A673 (cell line): ENCODE measurements around the gene PXK. TPM values are rescaled to one million over a fixed set of nuclear protein-coding genes. Genes with fewer than 3 reads are reported as not detected.

Experiments
- BruUV-seq: library from RNA; stranded (reverse); fragments of 400-500 nt; replicated peaks from 2 replicates; lab custom pipeline; 2021; lab: Mats Ljungman, UMichigan
- CTCF ChIA-PET: fragments of 300-600 bp; sonication (Branson Sonifier 250); formaldehyde crosslinking; loops from one replicate; lab custom pipeline; 2022; ENCODE audit warnings: antibody characterized with exemption; lab: Charles Lee
- POLR2A ChIA-PET: fragments of 300-600 bp; sonication (Branson Sonifier 250); formaldehyde crosslinking; loops from one replicate; lab custom pipeline; 2022; ENCODE audit warnings: antibody characterized with exemption; ENCODE audit not compliant: low non-redundant PET; lab: Charles Lee
- DNase-seq: peaks from one replicate; pipeline ENCODE4 v3.0.0-alpha.2; 2015; ENCODE audit warnings: low spot score
- H3K27ac ChIP-seq: fragments of 200-600 bp; sonication (generic); 2 replicates; pipeline ENCODE4 v1.5.1; 2016; ENCODE audit warnings: mixed run types, low read depth, mild to moderate bottlenecking, mixed read lengths, antibody characterized with exemption, low read length; ENCODE audit not compliant: poor library complexity, severe bottlenecking
- H3K27me3 ChIP-seq: fragments of 200-600 bp; sonication (generic); replicated peaks from 2 replicates; pipeline ENCODE4 v1.6.1; 2017; ENCODE audit warnings: mixed run types, low read depth, mild to moderate bottlenecking, mixed read lengths, antibody characterized with exemption, low read length; ENCODE audit not compliant: insufficient read depth, poor library complexity
- H3K36me3 ChIP-seq: fragments of 200-600 bp; sonication (generic); 2 replicates; pipeline ENCODE4 v1.6.1; 2016; ENCODE audit warnings: mixed run types, mild to moderate bottlenecking, mixed read lengths, antibody characterized with exemption, low read length; ENCODE audit not compliant: insufficient read depth, poor library complexity, severe bottlenecking
- H3K4me1 ChIP-seq: fragments of 200-600 bp; sonication (generic); 2 replicates; pipeline ENCODE4 v1.6.1; 2017; ENCODE audit warnings: mixed run types, mild to moderate bottlenecking, mixed read lengths, antibody characterized with exemption, low read length; ENCODE audit not compliant: insufficient read depth, poor library complexity, severe bottlenecking
- H3K4me3 ChIP-seq: fragments of 200-600 bp; sonication (generic); 2 replicates; pipeline ENCODE4 v1.5.1; 2016; ENCODE audit warnings: low read depth, mixed run types, mild to moderate bottlenecking, mixed read lengths, low read length; ENCODE audit not compliant: poor library complexity, severe bottlenecking
- H3K9me3 ChIP-seq: fragments of 200-600 bp; sonication (generic); 2 replicates; pipeline ENCODE4 v1.6.1; 2016; ENCODE audit warnings: mixed run types, low read depth, mild to moderate bottlenecking, mixed read lengths, antibody characterized with exemption, low read length; ENCODE audit not compliant: poor library complexity, severe bottlenecking
- EZH2 ChIP-seq: fragments of 200-600 bp; sonication (generic); IDR thresholded peaks from 2 replicates; pipeline ENCODE4 v1.6.1; 2017; ENCODE audit warnings: borderline replicate concordance, low read depth, mild to moderate bottlenecking, mixed read lengths, antibody characterized with exemption, low read length; ENCODE audit not compliant: poor library complexity, severe bottlenecking
- intact Hi-C: fragments of 100-400 bp; cut with micrococcal nuclease; formaldehyde crosslinking; loops from one replicate; pipeline ENCODE4 v1.10.0; 2022; ENCODE audit not compliant: unreplicated experiment
- total RNA-seq: library from RNA; stranded (reverse); gene quantifications from 2 replicates; pipeline ENCODE4 v1.2.3, GENCODE V29; 2021
- TF ChIP-seq, protein P1 (sequence below): fragments of 300-800, 200-600 bp; sonication (generic); conservative IDR thresholded peaks from 2 replicates; pipeline ENCODE4 v1.5.1; 2017; ENCODE audit warnings: low read depth, mild to moderate bottlenecking, antibody characterized with exemption, low read length, moderate library complexity, mixed read lengths

The PXK gene
- total RNA-seq, 1 experiment from 2014 or later: 13.2 TPM

DNA sequence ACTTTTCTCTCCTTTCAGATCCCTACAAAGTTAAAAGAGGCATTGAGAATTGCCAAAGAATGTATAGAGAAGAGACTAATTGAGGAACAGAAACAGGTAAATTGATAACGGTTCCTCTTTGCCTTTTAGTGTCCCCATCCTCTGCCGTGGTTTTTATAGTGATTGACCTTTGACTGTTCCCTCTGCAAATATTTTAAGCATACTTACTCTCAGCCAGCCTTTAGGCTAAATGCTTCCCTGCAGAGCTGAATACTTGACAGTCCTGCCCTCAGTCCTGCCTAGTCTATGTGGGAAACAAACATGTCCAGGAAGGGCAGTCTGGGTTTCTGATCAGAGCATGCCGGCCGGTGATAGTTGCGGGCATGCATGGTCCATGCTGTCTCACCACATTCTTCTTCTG is 76.2 kb downstream of the PXK start:
- POLR2A ChIA-PET: no interaction called here
- intact Hi-C loops: no loop called here
- Histone ChIP-seq H3K4me1 (no peaks in the 10 kb centered on the region), H3K27ac (no peak overlapping the region), H3K4me3 (no peak overlapping the region), H3K9me3 (no peaks in the 10 kb centered on the region), H3K27me3 (no peaks in the 10 kb centered on the region), H3K36me3 (no peaks in the 10 kb centered on the region)
- no peak for DNase-seq
- no TSS peak for BruUV-seq
- no peak for TF ChIP-seq EZH2
- TF ChIP-seq, protein P1, sequence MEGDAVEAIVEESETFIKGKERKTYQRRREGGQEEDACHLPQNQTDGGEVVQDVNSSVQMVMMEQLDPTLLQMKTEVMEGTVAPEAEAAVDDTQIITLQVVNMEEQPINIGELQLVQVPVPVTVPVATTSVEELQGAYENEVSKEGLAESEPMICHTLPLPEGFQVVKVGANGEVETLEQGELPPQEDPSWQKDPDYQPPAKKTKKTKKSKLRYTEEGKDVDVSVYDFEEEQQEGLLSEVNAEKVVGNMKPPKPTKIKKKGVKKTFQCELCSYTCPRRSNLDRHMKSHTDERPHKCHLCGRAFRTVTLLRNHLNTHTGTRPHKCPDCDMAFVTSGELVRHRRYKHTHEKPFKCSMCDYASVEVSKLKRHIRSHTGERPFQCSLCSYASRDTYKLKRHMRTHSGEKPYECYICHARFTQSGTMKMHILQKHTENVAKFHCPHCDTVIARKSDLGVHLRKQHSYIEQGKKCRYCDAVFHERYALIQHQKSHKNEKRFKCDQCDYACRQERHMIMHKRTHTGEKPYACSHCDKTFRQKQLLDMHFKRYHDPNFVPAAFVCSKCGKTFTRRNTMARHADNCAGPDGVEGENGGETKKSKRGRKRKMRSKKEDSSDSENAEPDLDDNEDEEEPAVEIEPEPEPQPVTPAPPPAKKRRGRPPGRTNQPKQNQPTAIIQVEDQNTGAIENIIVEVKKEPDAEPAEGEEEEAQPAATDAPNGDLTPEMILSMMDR: no peak
- CTCF ChIA-PET: no interaction called here

DNA sequence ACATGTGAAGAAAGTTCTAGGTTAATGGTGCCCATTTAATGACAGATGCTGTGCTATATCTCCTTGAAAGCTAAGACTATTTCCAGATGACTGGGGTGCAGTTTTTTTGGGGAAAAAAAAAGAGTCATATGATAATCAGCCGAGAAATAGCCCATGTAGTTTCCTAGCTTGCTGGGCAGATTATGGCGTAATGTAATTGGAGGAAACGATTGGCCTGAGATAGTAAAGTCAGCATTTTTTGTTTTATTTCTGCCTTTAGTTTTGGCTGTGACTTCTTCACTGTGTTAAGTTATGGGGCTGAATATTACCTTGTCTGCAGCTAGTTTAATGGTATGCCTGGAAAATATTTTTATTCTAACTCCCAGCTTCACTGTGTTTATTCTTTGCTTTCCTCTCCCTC is 77.0 kb downstream of the PXK start:
- Histone ChIP-seq H3K27ac (no peak overlapping the region), H3K9me3 (no peaks in the 10 kb centered on the region), H3K4me1 (peaks cover 5% of the 10 kb centered on the region), H3K27me3 (no peaks in the 10 kb centered on the region), H3K36me3 (no peaks in the 10 kb centered on the region), H3K4me3 (no peak overlapping the region)
- no TSS peak for BruUV-seq
- ChIA-PET POLR2A (no interaction called here), CTCF (no interaction called here)
- intact Hi-C loops: loop anchor here (5.0 kb wide), 1 partner anchor 222 kb away; no protein-coding TSS in a partner anchor
- DNase-seq: no peak
- TF ChIP-seq, protein P1: no peak
- no peak for TF ChIP-seq EZH2

DNA sequence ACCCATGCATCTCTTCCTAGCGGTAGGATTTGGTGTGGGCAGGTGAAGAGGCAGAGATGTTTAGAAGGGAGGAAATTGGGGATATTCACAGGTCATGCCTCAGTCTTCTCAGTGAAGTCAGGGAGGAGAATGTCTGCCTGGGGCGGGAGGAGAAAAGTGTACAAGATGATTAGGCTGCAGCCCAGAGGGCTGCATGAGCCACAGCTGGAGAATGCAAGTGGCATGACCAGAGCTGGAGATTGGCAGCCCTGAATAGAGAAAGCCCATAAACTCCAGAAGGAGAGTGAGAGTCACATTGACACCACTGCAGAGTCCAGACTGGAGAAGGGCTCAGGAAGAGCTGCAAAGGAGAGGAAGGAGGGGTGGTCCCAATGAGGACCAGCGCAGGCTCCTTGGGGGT is 78.3 kb downstream of the PXK start:
- intact Hi-C loops: loop anchor here (5.0 kb wide), 1 partner anchor 224 kb away; no protein-coding TSS in a partner anchor
- POLR2A ChIA-PET: no interaction called here

More for the DNA sequence above, 78.3 kb downstream of the PXK start:
- no TSS peak for BruUV-seq
- no peak for DNase-seq
- CTCF ChIA-PET: no interaction called here
- Histone ChIP-seq H3K27me3 (no peaks in the 10 kb centered on the region), H3K4me3 (no peak overlapping the region), H3K27ac (no peak overlapping the region), H3K9me3 (no peaks in the 10 kb centered on the region), H3K36me3 (no peaks in the 10 kb centered on the region), H3K4me1 (peaks cover 5% of the 10 kb centered on the region)
- no peak for TF ChIP-seq EZH2
- TF ChIP-seq, protein P1: no peak
